ENCODE results near the gene LY6G5B. TPM values are rescaled to one million over a fixed set of nuclear protein-coding genes. Genes with fewer than 3 reads are reported as not detected.
A peak's percentile ranks its signal among the peaks of the same experiment; 100 is the strongest.

Gene LY6G5B
- total RNA-seq, 2 donors from 2014 or later: 6.9 to 8.3 TPM

- Histone ChIP-seq H3K27me3 (no peaks in the 10 kb centered on the region), H3K36me3 (replicated peaks in 1 of 2; ENCODE audit: insufficient read depth in 1 of 2, low read depth in 2 of 2) (peaks cover 0 to under 1% of the 10 kb centered on the region in 2 donors), H3K4me1 (peaks cover 23% of the 10 kb centered on the region), H3K4me3 (peak overlapping the region in 1 of 2 donors; percentile 40), H3K9me3 (no peaks in the 10 kb centered on the region), H3K27ac (peak overlapping the region in 3 of 4 donors; percentile 90 to 97 (median 95))
- TF ChIP-seq POLR2A (IDR thresholded peaks at IDR 0.05) (no peak), CTCF (IDR thresholded peaks at IDR 0.05) (no peak)
- intact Hi-C loops (cut with DNase I): no loop called here
- ATAC-seq (no peak), DNase-seq (peak in 3 of 4 donors; percentile 39 to 46 (median 44))
- WGBS, 2 donors: 14 to 24% methylated on average over 4 to 7 of the region's 7 CpGs
Measured at GRCh38 chr6:31701666-31702404, 32.1 kb downstream of the LY6G5B start.

- H3K4me1 ChIP-seq: peaks cover 23% of the 10 kb centered on the region
- no peak for TF ChIP-seq POLR2A (IDR thresholded peaks at IDR 0.05)
- TF ChIP-seq CTCF (IDR thresholded peaks at IDR 0.05): no peak
- H3K27me3 ChIP-seq: no peaks in the 10 kb centered on the region
- H3K36me3 ChIP-seq (replicated peaks in 1 of 2; ENCODE audit: insufficient read depth in 1 of 2, low read depth in 2 of 2): no peaks in the 10 kb centered on the region
- DNase-seq: no peak
- intact Hi-C loops (cut with DNase I): no loop called here
- ATAC-seq: no peak
- WGBS, 2 donors: 0% methylated on average over 10 of the region's 10 CpGs
- no peaks in the 10 kb centered on the region for H3K9me3 ChIP-seq
- peak overlapping the region in 3 of 4 donors; percentile 90 to 97 (median 95) for H3K27ac ChIP-seq
- peak overlapping the region; percentile 40 to 52 for H3K4me3 ChIP-seq
Measured at GRCh38 chr6:31702405-31702818, 32.6 kb downstream of the LY6G5B start.

GRCh38 chr6:31702819-31703716 is 33.3 kb downstream of the LY6G5B start, which contains the start of gene ABHD16A:
TSS of gene ABHD16A (minus strand) at chr6:31703324. CDS start at chr6:31703281, 43 bp downstream.
- Histone ChIP-seq H3K27me3 (no peaks in the 10 kb centered on the region), H3K4me3 (peak within 1 kb of the TSS; percentile 40 to 52), H3K27ac (peak within 1 kb of the TSS; percentile 90 to 97 (median 96)), H3K4me1 (peaks cover 23% of the 10 kb centered on the region), H3K36me3 (replicated peaks in 1 of 2; ENCODE audit: insufficient read depth in 1 of 2, low read depth in 2 of 2) (no peaks in the 10 kb centered on the region), H3K9me3 (no peaks in the 10 kb centered on the region)
- ATAC-seq (peak; percentile 98), DNase-seq (peak; percentile 98 to 100 (median 99))
- TF ChIP-seq CTCF (IDR thresholded peaks at IDR 0.05) (peak in 3 of 7 experiments; percentile 17 to 31 (median 21)), POLR2A (IDR thresholded peaks at IDR 0.05) (peak; percentile 87 to 98 (median 97))
- 0 to 1% methylated on average over 38 to 54 of the region's 54 CpGs for WGBS, 2 donors
- intact Hi-C loops (cut with DNase I): no loop called here

GRCh38 chr6:31705931-31706330 is 36.2 kb downstream of the LY6G5B start:
- intact Hi-C loops (cut with DNase I): no loop called here
- DNase-seq: no peak
- H3K9me3 ChIP-seq: no peaks in the 10 kb centered on the region
- 73 to 81% methylated on average over 6 of the region's 6 CpGs for WGBS, 2 donors
- H3K36me3 ChIP-seq (replicated peaks in 1 of 2; ENCODE audit: insufficient read depth in 1 of 2, low read depth in 2 of 2): no peaks in the 10 kb centered on the region
- no peak overlapping the region for H3K4me3 ChIP-seq
- no peak for ATAC-seq
- peaks cover 20% of the 10 kb centered on the region for H3K4me1 ChIP-seq
- no peaks in the 10 kb centered on the region for H3K27me3 ChIP-seq
- no peak for TF ChIP-seq CTCF (IDR thresholded peaks at IDR 0.05)
- no peak for TF ChIP-seq POLR2A (IDR thresholded peaks at IDR 0.05)
- H3K27ac ChIP-seq: no peak overlapping the region

All from body of pancreas (tissue), 4 donors.